HuH-7 (cell line): ENCODE results near the gene PRRT4.
A peak's percentile ranks its signal among the peaks of the same experiment; 100 is the strongest.

Experiments used
- DNase-seq: peaks from one replicate; pipeline ENCODE4 v3.0.0; 2011; ENCODE audit warnings: low spot score

PRRT4 gene

GRCh38 chr7:128344431-128344774 lies 17.1 kb downstream of the PRRT4 start:
- DNase-seq: no peak

- peak; percentile 94 for DNase-seq
Observed at GRCh38 chr7:128343554-128344430, 17.7 kb downstream of the PRRT4 start, which contains the start of gene RBM28. Gene RBM28 (minus strand): TSS chr7:128343908. CDS start chr7:128343793, 115 bp downstream.

- no peak for DNase-seq
Observed at GRCh38 chr7:128341733-128342132, 19.8 kb downstream of the PRRT4 start.

- DNase-seq: no peak
Observed at GRCh38 chr7:128335730-128336129, 25.8 kb downstream of the PRRT4 start.

- DNase-seq: no peak
Observed at GRCh38 chr7:128324368-128324680, 37.2 kb downstream of the PRRT4 start.

GRCh38 chr7:128323459-128324367 lies 37.8 kb downstream of the PRRT4 start:
- DNase-seq: no peak

- DNase-seq: no peak
Observed at GRCh38 chr7:128323040-128323439, 38.5 kb downstream of the PRRT4 start.

GRCh38 chr7:128322040-128322643 lies 39.3 kb downstream of the PRRT4 start:
- DNase-seq: no peak

- DNase-seq: no peak
Observed at GRCh38 chr7:128321044-128321422, 40.5 kb downstream of the PRRT4 start.

GRCh38 chr7:128318691-128319090 lies 42.8 kb downstream of the PRRT4 start:
- DNase-seq: no peak

GRCh38 chr7:128311013-128311412 lies 50.5 kb downstream of the PRRT4 start:
- DNase-seq: no peak

GRCh38 chr7:128310499-128310898 lies 51.0 kb downstream of the PRRT4 start:
- no peak for DNase-seq

- no peak for DNase-seq
Observed at GRCh38 chr7:128309976-128310375, 51.5 kb downstream of the PRRT4 start.

GRCh38 chr7:128309124-128309523 lies 52.4 kb downstream of the PRRT4 start:
- no peak for DNase-seq

- DNase-seq: no peak
Observed at GRCh38 chr7:128307061-128307460, 54.4 kb downstream of the PRRT4 start.

- no peak for DNase-seq
Observed at GRCh38 chr7:128304212-128304611, 57.3 kb downstream of the PRRT4 start.

GRCh38 chr7:128303643-128304042 lies 57.8 kb downstream of the PRRT4 start:
- DNase-seq: no peak

- no peak for DNase-seq
Observed at GRCh38 chr7:128303133-128303532, 58.4 kb downstream of the PRRT4 start.

- DNase-seq: no peak
Observed at GRCh38 chr7:128302139-128302538, 59.4 kb downstream of the PRRT4 start.
